ENCODE measurements around the gene ENTPD7.
A peak's percentile ranks its signal among the peaks of the same experiment; 100 is the strongest.

Gene ENTPD7

GRCh38 chr10:99700649-99701048, 41.3 kb downstream of the ENTPD7 start:
- DNase-seq = peak; percentile 33
- no peak overlapping the region for H3K27ac ChIP-seq (ENCODE audit: low read length, poor library complexity, severe bottlenecking)
- peaks cover 32% of the 10 kb centered on the region for H3K79me1 ChIP-seq (replicated peaks; ENCODE audit: low read length, poor library complexity, severe bottlenecking)
- H3K9ac ChIP-seq (ENCODE audit: low read length) = no peak overlapping the region
- no peaks in the 10 kb centered on the region for H3K4me1 ChIP-seq (ENCODE audit: control insufficient read depth, insufficient read depth, low read depth, low read length)
- no peak overlapping the region for H3K18ac ChIP-seq (ENCODE audit: low read depth in 1 of 2, low read length in 2 of 2)
- H3K23ac ChIP-seq (ENCODE audit: low read length in 2 of 2) = peak overlapping the region in 1 of 2 experiments; percentile 64
- no peak overlapping the region for H2BK5ac ChIP-seq (ENCODE audit: low read depth, low read length, poor library complexity, severe bottlenecking)
- H3K14ac ChIP-seq (ENCODE audit: low read length in 2 of 2) = no peak overlapping the region
- H3K4me2 ChIP-seq (ENCODE audit: low read length, poor library complexity, severe bottlenecking) = no peak overlapping the region
- no peaks in the 10 kb centered on the region for H3K27me3 ChIP-seq (ENCODE audit: control insufficient read depth in 1 of 2, insufficient read depth in 1 of 2, low read length in 2 of 2)
- no peaks in the 10 kb centered on the region for H3K9me3 ChIP-seq (ENCODE audit: control insufficient read depth, low read length)
- H2BK15ac ChIP-seq (ENCODE audit: low read depth, poor library complexity, severe bottlenecking) = no peak overlapping the region
- H4K8ac ChIP-seq (ENCODE audit: low read length) = no peak overlapping the region
- no peak overlapping the region for H2BK12ac ChIP-seq (ENCODE audit: low read length in 2 of 2)
- H3K4me3 ChIP-seq (ENCODE audit: insufficient read depth in 1 of 2, low read depth in 1 of 2, low read length in 2 of 2) = no peak overlapping the region
- no peak overlapping the region for H2AFZ ChIP-seq (ENCODE audit: low read depth, low read length)
- H4K91ac ChIP-seq (ENCODE audit: low read length) = no peak overlapping the region
- H3K36me3 ChIP-seq (ENCODE audit: control insufficient read depth in 1 of 2, insufficient read depth in 2 of 2, low read depth in 1 of 2, low read length in 2 of 2) = peaks cover 39 to 95% of the 10 kb centered on the region in 2 experiments
- H2BK120ac ChIP-seq (ENCODE audit: low read depth, low read length) = no peak overlapping the region
- H2AK5ac ChIP-seq (ENCODE audit: low read length, severe bottlenecking) = no peak overlapping the region
- WGBS = 98% methylated on average over 3 of the region's 4 CpGs
- H3K4ac ChIP-seq (ENCODE audit: low read depth in 1 of 2, low read length in 2 of 2) = no peak overlapping the region

GRCh38 chr10:99708428-99709012, 49.2 kb downstream of the ENTPD7 start:
- Histone ChIP-seq H3K4me2 (ENCODE audit: low read length, poor library complexity, severe bottlenecking) (no peak overlapping the region), H3K4me1 (ENCODE audit: control insufficient read depth, insufficient read depth, low read depth, low read length) (peaks cover 1% of the 10 kb centered on the region), H3K14ac (ENCODE audit: low read length in 2 of 2) (no peak overlapping the region), H3K79me1 (replicated peaks; ENCODE audit: low read length, poor library complexity, severe bottlenecking) (peaks cover 17% of the 10 kb centered on the region), H3K4me3 (ENCODE audit: insufficient read depth in 1 of 2, low read depth in 1 of 2, low read length in 2 of 2) (no peak overlapping the region), H3K36me3 (ENCODE audit: control insufficient read depth in 1 of 2, insufficient read depth in 2 of 2, low read depth in 1 of 2, low read length in 2 of 2) (peaks cover 25 to 86% of the 10 kb centered on the region in 2 experiments), H4K8ac (ENCODE audit: low read length) (no peak overlapping the region), H2BK5ac (ENCODE audit: low read depth, low read length, poor library complexity, severe bottlenecking) (no peak overlapping the region), H3K9ac (ENCODE audit: low read length) (peak overlapping the region; percentile 71), H3K18ac (ENCODE audit: low read depth in 1 of 2, low read length in 2 of 2) (no peak overlapping the region), H2AK5ac (ENCODE audit: low read length, severe bottlenecking) (no peak overlapping the region), H2AFZ (ENCODE audit: low read depth, low read length) (no peak overlapping the region), H2BK120ac (ENCODE audit: low read depth, low read length) (no peak overlapping the region), H3K27me3 (ENCODE audit: control insufficient read depth in 1 of 2, insufficient read depth in 1 of 2, low read length in 2 of 2) (no peaks in the 10 kb centered on the region), H4K91ac (ENCODE audit: low read length) (no peak overlapping the region), H2BK12ac (ENCODE audit: low read length in 2 of 2) (no peak overlapping the region), H3K27ac (ENCODE audit: low read length, poor library complexity, severe bottlenecking) (peak overlapping the region; percentile 8), H2BK15ac (ENCODE audit: low read depth, poor library complexity, severe bottlenecking) (no peak overlapping the region), H3K4ac (ENCODE audit: low read depth in 1 of 2, low read length in 2 of 2) (no peak overlapping the region), H3K9me3 (ENCODE audit: control insufficient read depth, low read length) (no peaks in the 10 kb centered on the region), H3K23ac (ENCODE audit: low read length in 2 of 2) (no peak overlapping the region)
- DNase-seq = peak; percentile 46
- WGBS = 100% methylated on average over 1 of the region's 1 CpG

GRCh38 chr10:99709480-99710229, 50.3 kb downstream of the ENTPD7 start:
- peak; percentile 79 for DNase-seq
- no peak overlapping the region for H4K8ac ChIP-seq (ENCODE audit: low read length)
- peaks cover 21 to 86% of the 10 kb centered on the region in 2 experiments for H3K36me3 ChIP-seq (ENCODE audit: control insufficient read depth in 1 of 2, insufficient read depth in 2 of 2, low read depth in 1 of 2, low read length in 2 of 2)
- peak overlapping the region; percentile 71 for H3K9ac ChIP-seq (ENCODE audit: low read length)
- no peak overlapping the region for H3K14ac ChIP-seq (ENCODE audit: low read length in 2 of 2)
- no peak overlapping the region for H3K4me2 ChIP-seq (ENCODE audit: low read length, poor library complexity, severe bottlenecking)
- H2BK12ac ChIP-seq (ENCODE audit: low read length in 2 of 2) = no peak overlapping the region
- no peak overlapping the region for H3K4ac ChIP-seq (ENCODE audit: low read depth in 1 of 2, low read length in 2 of 2)
- H3K18ac ChIP-seq (ENCODE audit: low read depth in 1 of 2, low read length in 2 of 2) = no peak overlapping the region
- no peaks in the 10 kb centered on the region for H3K27me3 ChIP-seq (ENCODE audit: control insufficient read depth in 1 of 2, insufficient read depth in 1 of 2, low read length in 2 of 2)
- no peak overlapping the region for H2BK5ac ChIP-seq (ENCODE audit: low read depth, low read length, poor library complexity, severe bottlenecking)
- H3K4me1 ChIP-seq (ENCODE audit: control insufficient read depth, insufficient read depth, low read depth, low read length) = peaks cover 1% of the 10 kb centered on the region
- no peak overlapping the region for H2AK5ac ChIP-seq (ENCODE audit: low read length, severe bottlenecking)
- no peak overlapping the region for H2AFZ ChIP-seq (ENCODE audit: low read depth, low read length)
- WGBS = 60% methylated on average over 4 of the region's 4 CpGs
- no peak overlapping the region for H2BK15ac ChIP-seq (ENCODE audit: low read depth, poor library complexity, severe bottlenecking)
- peak overlapping the region; percentile 40 for H3K27ac ChIP-seq (ENCODE audit: low read length, poor library complexity, severe bottlenecking)
- H3K9me3 ChIP-seq (ENCODE audit: control insufficient read depth, low read length) = no peaks in the 10 kb centered on the region
- no peak overlapping the region for H2BK120ac ChIP-seq (ENCODE audit: low read depth, low read length)
- peaks cover 11% of the 10 kb centered on the region for H3K79me1 ChIP-seq (replicated peaks; ENCODE audit: low read length, poor library complexity, severe bottlenecking)
- H3K23ac ChIP-seq (ENCODE audit: low read length in 2 of 2) = no peak overlapping the region
- no peak overlapping the region for H3K4me3 ChIP-seq (ENCODE audit: insufficient read depth in 1 of 2, low read depth in 1 of 2, low read length in 2 of 2)
- no peak overlapping the region for H4K91ac ChIP-seq (ENCODE audit: low read length)

GRCh38 chr10:99711129-99711719, 51.9 kb downstream of the ENTPD7 start:
- Histone ChIP-seq H3K36me3 (ENCODE audit: control insufficient read depth in 1 of 2, insufficient read depth in 2 of 2, low read depth in 1 of 2, low read length in 2 of 2) (peaks cover 21 to 82% of the 10 kb centered on the region in 2 experiments), H2BK120ac (ENCODE audit: low read depth, low read length) (no peak overlapping the region), H2AK5ac (ENCODE audit: low read length, severe bottlenecking) (no peak overlapping the region), H3K27ac (ENCODE audit: low read length, poor library complexity, severe bottlenecking) (no peak overlapping the region), H2BK15ac (ENCODE audit: low read depth, poor library complexity, severe bottlenecking) (no peak overlapping the region), H2BK12ac (ENCODE audit: low read length in 2 of 2) (no peak overlapping the region), H3K79me1 (replicated peaks; ENCODE audit: low read length, poor library complexity, severe bottlenecking) (peaks cover 8% of the 10 kb centered on the region), H3K14ac (ENCODE audit: low read length in 2 of 2) (no peak overlapping the region), H3K4me2 (ENCODE audit: low read length, poor library complexity, severe bottlenecking) (no peak overlapping the region), H3K4ac (ENCODE audit: low read depth in 1 of 2, low read length in 2 of 2) (no peak overlapping the region), H4K91ac (ENCODE audit: low read length) (no peak overlapping the region), H3K4me3 (ENCODE audit: insufficient read depth in 1 of 2, low read depth in 1 of 2, low read length in 2 of 2) (no peak overlapping the region), H3K27me3 (ENCODE audit: control insufficient read depth in 1 of 2, insufficient read depth in 1 of 2, low read length in 2 of 2) (no peaks in the 10 kb centered on the region), H3K23ac (ENCODE audit: low read length in 2 of 2) (no peak overlapping the region), H3K18ac (ENCODE audit: low read depth in 1 of 2, low read length in 2 of 2) (no peak overlapping the region), H3K9me3 (ENCODE audit: control insufficient read depth, low read length) (no peaks in the 10 kb centered on the region), H3K9ac (ENCODE audit: low read length) (no peak overlapping the region), H4K8ac (ENCODE audit: low read length) (no peak overlapping the region), H2BK5ac (ENCODE audit: low read depth, low read length, poor library complexity, severe bottlenecking) (no peak overlapping the region), H2AFZ (ENCODE audit: low read depth, low read length) (no peak overlapping the region), H3K4me1 (ENCODE audit: control insufficient read depth, insufficient read depth, low read depth, low read length) (peaks cover 1% of the 10 kb centered on the region)
- DNase-seq = peak; percentile 65

Data from mesenchymal stem cell (in vitro differentiated cells and primary cell).